Measurements from ENCODE around the gene HOOK2. TPM values are rescaled to one million over a fixed set of nuclear protein-coding genes. Genes with fewer than 3 reads are reported as not detected.

The HOOK2 gene
- total and polyA plus RNA-seq, 2 of the 13 experiments (the other 11 are each of a cell fraction or from before 2014, with no cell fraction given): 9.2 to 12.9 TPM

- TF ChIP-seq SSRP1 (CRISPR knock-in tag; IDR thresholded peaks at IDR 0.05) (no peak), ZNF263 (CRISPR knock-in tag; IDR thresholded peaks at IDR 0.05) (peak; percentile 98), CENPBD1 (CRISPR knock-in tag; IDR thresholded peaks at IDR 0.05; ENCODE audit: borderline replicate concordance, low read depth) (no peak), ELF3 (CRISPR knock-in tag; IDR thresholded peaks at IDR 0.05) (no peak), MYC (CRISPR knock-in tag; IDR thresholded peaks at IDR 0.05; ENCODE audit: borderline replicate concordance) (no peak), SIN3B (IDR thresholded peaks at IDR 0.05; ENCODE audit: low read length) (no peak), LCORL (IDR thresholded peaks at IDR 0.05) (no peak), LCORL (CRISPR knock-in tag; IDR thresholded peaks at IDR 0.05) (peak; percentile 48), PITX1 (CRISPR knock-in tag; IDR thresholded peaks at IDR 0.05) (no peak), POGK (CRISPR knock-in tag; conservative IDR thresholded peaks at IDR 0.05) (no peak), AKAP8 (CRISPR knock-in tag; IDR thresholded peaks at IDR 0.05) (no peak), CC2D1A (CRISPR knock-in tag; IDR thresholded peaks at IDR 0.05) (no peak), CBX2 (IDR thresholded peaks at IDR 0.05; ENCODE audit: low read depth, low read length) (no peak), CBX2 (CRISPR knock-in tag; IDR thresholded peaks at IDR 0.05; ENCODE audit: low read depth) (no peak), REPIN1 (CRISPR knock-in tag; IDR thresholded peaks at IDR 0.05; ENCODE audit: borderline replicate concordance, low read depth) (no peak; the same call in 1 of the 2 replicates), ZNF343 (CRISPR knock-in tag; IDR thresholded peaks at IDR 0.05) (no peak), FOXC1 (CRISPR knock-in tag; IDR thresholded peaks at IDR 0.05; ENCODE audit: borderline replicate concordance) (0 out of 2 replicates have a peak, but pooled peaks have one; percentile 65), ZBTB10 (CRISPR knock-in tag; IDR thresholded peaks at IDR 0.05; ENCODE audit: borderline replicate concordance) (no peak)
- TF ChIP-seq, protein P1, sequence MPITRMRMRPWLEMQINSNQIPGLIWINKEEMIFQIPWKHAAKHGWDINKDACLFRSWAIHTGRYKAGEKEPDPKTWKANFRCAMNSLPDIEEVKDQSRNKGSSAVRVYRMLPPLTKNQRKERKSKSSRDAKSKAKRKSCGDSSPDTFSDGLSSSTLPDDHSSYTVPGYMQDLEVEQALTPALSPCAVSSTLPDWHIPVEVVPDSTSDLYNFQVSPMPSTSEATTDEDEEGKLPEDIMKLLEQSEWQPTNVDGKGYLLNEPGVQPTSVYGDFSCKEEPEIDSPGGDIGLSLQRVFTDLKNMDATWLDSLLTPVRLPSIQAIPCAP (CRISPR knock-in tag; IDR thresholded peaks at IDR 0.05; ENCODE audit: low read depth): no peak
- TF ChIP-seq, protein P2, sequence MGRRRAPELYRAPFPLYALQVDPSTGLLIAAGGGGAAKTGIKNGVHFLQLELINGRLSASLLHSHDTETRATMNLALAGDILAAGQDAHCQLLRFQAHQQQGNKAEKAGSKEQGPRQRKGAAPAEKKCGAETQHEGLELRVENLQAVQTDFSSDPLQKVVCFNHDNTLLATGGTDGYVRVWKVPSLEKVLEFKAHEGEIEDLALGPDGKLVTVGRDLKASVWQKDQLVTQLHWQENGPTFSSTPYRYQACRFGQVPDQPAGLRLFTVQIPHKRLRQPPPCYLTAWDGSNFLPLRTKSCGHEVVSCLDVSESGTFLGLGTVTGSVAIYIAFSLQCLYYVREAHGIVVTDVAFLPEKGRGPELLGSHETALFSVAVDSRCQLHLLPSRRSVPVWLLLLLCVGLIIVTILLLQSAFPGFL (CRISPR knock-in tag; IDR thresholded peaks at IDR 0.05): no peak
These were observed 25.6 kb upstream of the HOOK2 start (continued) for GRCh38 chr19:12800923-12801465.

All from HepG2 (cell line).